Measurements from ENCODE around the gene ANO6. TPM values are rescaled to one million over a fixed set of nuclear protein-coding genes. Genes with fewer than 3 reads are reported as not detected.

Gene ANO6
- polyA plus RNA-seq, 1 donor (not counting 4 experiments of a cell fraction or from before 2014, with no cell fraction given): 64.3 TPM

GRCh38 chr12:45224311-45224710, 8.4 kb downstream of the ANO6 start:
- TF ChIP-seq CTCF (optimal IDR thresholded peaks at IDR 0.05 in 1 of 3, IDR thresholded peaks at IDR 0.05 in 1 of 3, conservative IDR thresholded peaks at IDR 0.05 in 1 of 3; ENCODE audit: extremely low read depth in 1 of 3, insufficient read depth in 2 of 3, low read length in 3 of 3) (no peak), EZH2 (IDR thresholded peaks at IDR 0.05; ENCODE audit: low read length) (no peak)
- Histone ChIP-seq H3K79me2 (ENCODE audit: control insufficient read depth, insufficient read depth, low read length) (peaks cover 95% of the 10 kb centered on the region), H3K9me1 (ENCODE audit: control insufficient read depth, extremely low read depth, insufficient read depth, low read length) (no peaks in the 10 kb centered on the region), H3K4me3 (ENCODE audit: control insufficient read depth in 2 of 3, extremely low read depth in 1 of 3, insufficient read depth in 2 of 3, low read depth in 1 of 3, low read length in 3 of 3) (no peak overlapping the region), H3K27ac (ENCODE audit: control insufficient read depth, insufficient read depth, low read length) (no peak overlapping the region), H3K36me3 (ENCODE audit: control insufficient read depth in 2 of 2, extremely low read depth in 1 of 2, insufficient read depth in 2 of 2, low read length in 2 of 2) (peaks cover 4 to 7% of the 10 kb centered on the region in 2 experiments), H3K4me2 (ENCODE audit: control insufficient read depth, extremely low read depth, insufficient read depth, low read depth, low read length) (no peak overlapping the region), H3K9me3 (ENCODE audit: control insufficient read depth, low read depth, low read length) (no peaks in the 10 kb centered on the region), H3K9ac (ENCODE audit: control insufficient read depth, extremely low read depth, insufficient read depth, low read length) (no peak overlapping the region), H4K20me1 (ENCODE audit: control insufficient read depth, extremely low read depth, insufficient read depth, low read length) (no peaks in the 10 kb centered on the region), H3K27me3 (ENCODE audit: control insufficient read depth, extremely low read depth, insufficient read depth, low read length) (no peaks in the 10 kb centered on the region), H3K4me1 (ENCODE audit: control insufficient read depth, extremely low read depth, insufficient read depth, low read length) (peaks cover 39% of the 10 kb centered on the region), H2AFZ (ENCODE audit: control insufficient read depth, low read length) (no peak overlapping the region)
- DNase-seq (ENCODE audit: low read depth, low spot score): no peak
- FAIRE-seq: no peak
- dilution Hi-C loops (cut with MboI; ENCODE audit: extremely low pct_ligation_motif_present, low sequenced_read_pairs): no loop called here

- H4K20me1 ChIP-seq (ENCODE audit: control insufficient read depth, extremely low read depth, insufficient read depth, low read length): no peaks in the 10 kb centered on the region
- no peak overlapping the region for H3K4me3 ChIP-seq (ENCODE audit: control insufficient read depth in 2 of 3, extremely low read depth in 1 of 3, insufficient read depth in 2 of 3, low read depth in 1 of 3, low read length in 3 of 3)
- H3K4me2 ChIP-seq (ENCODE audit: control insufficient read depth, extremely low read depth, insufficient read depth, low read depth, low read length): no peak overlapping the region
- dilution Hi-C loops (cut with MboI; ENCODE audit: extremely low pct_ligation_motif_present, low sequenced_read_pairs): no loop called here
- no peak overlapping the region for H3K27ac ChIP-seq (ENCODE audit: control insufficient read depth, insufficient read depth, low read length)
- H3K9ac ChIP-seq (ENCODE audit: control insufficient read depth, extremely low read depth, insufficient read depth, low read length): no peak overlapping the region
- H3K36me3 ChIP-seq (ENCODE audit: control insufficient read depth in 2 of 2, extremely low read depth in 1 of 2, insufficient read depth in 2 of 2, low read length in 2 of 2): peaks cover 4 to 10% of the 10 kb centered on the region in 2 experiments
- FAIRE-seq: no peak
- H3K4me1 ChIP-seq (ENCODE audit: control insufficient read depth, extremely low read depth, insufficient read depth, low read length): peaks cover 25% of the 10 kb centered on the region
- no peaks in the 10 kb centered on the region for H3K9me3 ChIP-seq (ENCODE audit: control insufficient read depth, low read depth, low read length)
- H3K79me2 ChIP-seq (ENCODE audit: control insufficient read depth, insufficient read depth, low read length): peaks cover 91% of the 10 kb centered on the region
- H3K27me3 ChIP-seq (ENCODE audit: control insufficient read depth, extremely low read depth, insufficient read depth, low read length): no peaks in the 10 kb centered on the region
- H2AFZ ChIP-seq (ENCODE audit: control insufficient read depth, low read length): no peak overlapping the region
- TF ChIP-seq EZH2 (IDR thresholded peaks at IDR 0.05; ENCODE audit: low read length) (no peak), CTCF (optimal IDR thresholded peaks at IDR 0.05 in 1 of 3, IDR thresholded peaks at IDR 0.05 in 1 of 3, conservative IDR thresholded peaks at IDR 0.05 in 1 of 3; ENCODE audit: extremely low read depth in 1 of 3, insufficient read depth in 2 of 3, low read length in 3 of 3) (no peak)
- DNase-seq (ENCODE audit: low read depth, low spot score): no peak
- no peaks in the 10 kb centered on the region for H3K9me1 ChIP-seq (ENCODE audit: control insufficient read depth, extremely low read depth, insufficient read depth, low read length)
Measured at GRCh38 chr12:45226021-45226420, 10.1 kb downstream of the ANO6 start.

Data from keratinocyte (primary cell).